ENCODE results near the gene METAP1.
"Not testable (repeated sequence)": the region's sequence is repeated elsewhere in the genome, so short reads cannot be mapped to it uniquely, and the experiment has no call there.

The METAP1 gene

DNA sequence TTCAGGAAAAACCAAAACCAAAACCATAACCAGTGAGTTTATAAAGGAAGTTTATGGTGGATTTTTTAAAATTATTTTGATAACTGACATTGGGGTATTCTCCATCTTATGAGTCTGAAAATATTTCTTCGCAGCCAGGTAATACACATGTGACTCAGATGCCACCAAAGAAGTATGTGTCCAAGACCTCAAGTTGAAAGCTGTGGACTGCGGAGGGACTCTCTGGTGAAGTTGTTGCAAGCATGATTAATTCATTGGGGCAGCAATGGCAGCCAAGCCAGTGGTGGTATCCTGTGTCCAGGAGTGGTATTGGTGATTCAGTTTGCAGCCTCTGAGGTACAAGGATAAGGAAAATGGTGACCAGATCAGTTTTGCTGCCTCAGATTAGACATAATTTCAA, 107.1 kb downstream of the METAP1 start:
- FAIRE-seq, result no peak

DNA sequence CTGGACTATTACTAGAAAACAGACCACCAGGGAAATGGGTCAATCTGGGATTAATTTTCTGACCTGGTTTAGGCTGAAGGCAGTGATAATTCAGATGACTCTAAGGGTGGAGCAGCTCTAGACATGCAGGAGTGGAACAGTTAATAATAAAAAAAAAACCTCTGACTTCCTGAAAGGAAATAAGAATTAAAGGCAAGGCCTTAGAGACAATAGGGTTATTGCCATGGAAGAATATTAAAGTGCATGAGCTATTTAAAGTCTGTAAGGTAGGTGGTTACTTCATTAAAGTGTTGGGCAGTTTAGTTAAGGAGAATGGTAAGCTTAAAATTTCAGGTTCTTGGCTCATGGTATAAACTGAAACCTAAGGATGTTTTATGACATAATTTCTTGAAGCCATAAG, 107.6 kb downstream of the METAP1 start:
- FAIRE-seq, result no peak

DNA sequence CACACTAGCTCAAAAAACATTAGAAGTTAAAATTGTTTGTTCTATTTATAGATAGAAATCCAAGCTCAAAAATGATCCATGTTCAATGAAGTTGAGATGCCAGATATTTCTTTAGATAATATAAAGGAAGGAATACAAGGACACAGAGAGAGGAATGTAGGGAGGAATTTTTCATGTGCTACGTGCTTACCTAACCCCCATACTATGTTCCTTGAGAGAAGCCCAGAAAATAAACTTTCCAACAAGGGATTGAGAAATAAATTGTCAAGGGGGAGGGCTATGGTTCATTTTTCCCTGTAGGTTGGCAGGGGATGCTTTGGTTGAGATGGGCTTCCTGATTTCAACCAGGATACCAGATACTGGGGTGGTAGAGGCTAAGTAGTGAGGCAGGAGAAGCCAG, 108.6 kb downstream of the METAP1 start:
- no peak for FAIRE-seq

DNA sequence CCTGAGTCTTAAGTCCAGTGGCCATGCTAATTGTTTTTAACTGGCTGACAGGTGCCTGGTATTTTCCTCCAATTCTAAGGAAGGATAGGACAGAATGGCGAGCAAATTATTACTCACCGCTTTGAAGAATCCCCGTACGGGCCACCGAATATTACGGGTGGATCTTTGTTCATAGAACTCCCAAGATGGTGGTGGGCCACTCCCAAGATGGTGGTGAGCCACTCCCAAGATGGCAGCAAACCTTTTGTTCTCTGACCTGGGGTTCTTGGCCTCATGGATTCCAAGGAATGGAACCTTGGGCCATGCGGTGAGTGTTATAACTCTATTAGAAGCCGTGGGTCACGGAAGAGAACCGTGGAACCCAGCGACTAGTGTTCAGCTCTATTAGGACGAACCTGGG, 113.8 kb downstream of the METAP1 start:
- not testable (repeated sequence) for FAIRE-seq

Data from G401.6 (cell line).